NCI-H748 treated with DMSO at 0.1 percent for 48 hours (cell line): Measurements from ENCODE around the gene CPO.

Experiments used
- DNase-seq: peaks from one replicate; lab custom pipeline; 2025; lab: John Stamatoyannopoulos, UW

CPO gene

GRCh38 chr2:207015901-207016300, 76.6 kb downstream of the CPO start:
- no peak for DNase-seq
